ENCODE results near the gene TEX13D. TPM values are rescaled to one million over a fixed set of nuclear protein-coding genes. Genes with fewer than 3 reads are reported as not detected.
A peak's percentile ranks its signal among the peaks of the same experiment; 100 is the strongest.
"Not testable (repeated sequence)": the region's sequence is repeated elsewhere in the genome, so short reads cannot be mapped to it uniquely, and the experiment has no call there.

Gene TEX13D
- total RNA-seq, 1 experiment from 2014 or later: not detected

- peaks cover 12% of the 10 kb centered on the region for H3K4me1 ChIP-seq (ENCODE audit: insufficient read depth, low read length)
- peak; percentile 80 for DNase-seq
- peak overlapping the region; percentile 59 for H3K27ac ChIP-seq (ENCODE audit: low read length)
- no peak overlapping the region for H3K9ac ChIP-seq (ENCODE audit: low read length)
- H3K79me2 ChIP-seq (ENCODE audit: low read length): no peaks in the 10 kb centered on the region
- CTCF ChIA-PET: interaction anchor here (0.5 to 0.8 kb wide), 2 partner anchors 41 to 119 kb away, joined by 3 read pairs; no protein-coding TSS in a partner anchor
- ATAC-seq: peak; percentile 89
- intact Hi-C loops (cut with micrococcal nuclease): no loop called here
- no peak overlapping the region for H3K4me3 ChIP-seq (ENCODE audit: low read length)
- H3K4me2 ChIP-seq (ENCODE audit: low read length): no peak overlapping the region
- no peaks in the 10 kb centered on the region for H3K9me3 ChIP-seq (ENCODE audit: low read length)
- no peaks in the 10 kb centered on the region for H3K27me3 ChIP-seq (ENCODE audit: low read length)
- H3F3A ChIP-seq (ENCODE audit: low read length, unreplicated experiment): no peaks in the 10 kb centered on the region
- no TSS peak for BruUV-seq (replicated peaks)
- H3K36me3 ChIP-seq (ENCODE audit: low read depth, low read length): no peaks in the 10 kb centered on the region
- H4K20me1 ChIP-seq (ENCODE audit: low read length): no peaks in the 10 kb centered on the region
- POLR2A ChIA-PET (ENCODE audit: unreplicated experiment): no interaction called here
- peak overlapping the region; percentile 24; the same call in 1 of the 2 replicates for H2AFZ ChIP-seq (ENCODE audit: low read length)
- H3K9me2 ChIP-seq (replicated peaks; ENCODE audit: low read length): no peaks in the 10 kb centered on the region
- TF ChIP-seq EZH2phosphoT487 (IDR thresholded peaks at IDR 0.05; ENCODE audit: borderline replicate concordance, low read length) (no peak), CTCF (conservative IDR thresholded peaks at IDR 0.05; ENCODE audit: low read depth, low read length) (no peak), EZH2 (IDR thresholded peaks at IDR 0.05; ENCODE audit: low read length, unreplicated experiment) (no peak)
These were observed 3.7 kb upstream of the TEX13D start for GRCh38 chrX:124328765-124329164.

DNA sequence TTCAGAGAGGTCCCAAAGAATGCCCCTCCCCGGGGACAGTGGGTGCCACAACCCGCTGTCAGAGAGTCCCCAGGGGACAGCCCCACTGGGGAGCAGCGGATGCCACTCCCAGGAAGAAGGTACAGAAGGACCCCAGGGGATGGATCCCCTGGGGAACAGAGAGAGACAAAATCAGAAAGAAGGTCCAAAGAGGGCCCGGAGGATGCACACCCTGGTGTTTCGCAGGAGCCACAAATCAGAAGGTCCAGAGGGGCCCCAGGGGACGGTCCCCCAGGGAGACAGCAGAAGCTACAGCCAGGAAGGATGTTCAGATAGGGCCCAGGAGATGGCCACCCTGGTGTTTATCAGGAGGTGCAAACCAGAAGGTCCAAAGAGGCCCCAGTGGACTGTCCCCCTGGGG lies 1.4 kb downstream of the TEX13D start:
- ChIA-PET POLR2A (ENCODE audit: unreplicated experiment) (no interaction called here), CTCF (no interaction called here)
- Histone ChIP-seq H3K9ac (ENCODE audit: low read length) (no peak overlapping the region), H3K27ac (ENCODE audit: low read length) (no peak overlapping the region), H4K20me1 (ENCODE audit: low read length) (no peaks in the 10 kb centered on the region), H3K79me2 (ENCODE audit: low read length) (no peaks in the 10 kb centered on the region), H3K9me2 (replicated peaks; ENCODE audit: low read length) (no peaks in the 10 kb centered on the region), H3K4me1 (ENCODE audit: insufficient read depth, low read length) (peaks cover 6% of the 10 kb centered on the region), H3K27me3 (ENCODE audit: low read length) (no peaks in the 10 kb centered on the region), H3K9me3 (ENCODE audit: low read length) (no peaks in the 10 kb centered on the region), H3K4me3 (ENCODE audit: low read length) (no peak overlapping the region), H3K4me2 (ENCODE audit: low read length) (no peak overlapping the region), H3F3A (ENCODE audit: low read length, unreplicated experiment) (no peaks in the 10 kb centered on the region), H3K36me3 (ENCODE audit: low read depth, low read length) (no peaks in the 10 kb centered on the region), H2AFZ (ENCODE audit: low read length) (no peak overlapping the region)
- intact Hi-C loops (cut with micrococcal nuclease): no loop called here
- TF ChIP-seq EZH2 (IDR thresholded peaks at IDR 0.05; ENCODE audit: low read length, unreplicated experiment) (no peak), CTCF (conservative IDR thresholded peaks at IDR 0.05; ENCODE audit: low read depth, low read length) (no peak), EZH2phosphoT487 (IDR thresholded peaks at IDR 0.05; ENCODE audit: borderline replicate concordance, low read length) (no peak)
- ATAC-seq: no peak
- BruUV-seq (replicated peaks): no TSS peak
- no peak for DNase-seq

GRCh38 chrX:124334555-124334954 lies 2.1 kb downstream of the TEX13D start:
- CTCF ChIA-PET; BruUV-seq (replicated peaks); ATAC-seq: not testable (repeated sequence)

More at GRCh38 chrX:124334555-124334954, 2.1 kb downstream of the TEX13D start:
- H3K36me3 ChIP-seq (ENCODE audit: low read depth, low read length); POLR2A ChIA-PET (ENCODE audit: unreplicated experiment); H3K4me3 ChIP-seq (ENCODE audit: low read length); H3K9ac ChIP-seq (ENCODE audit: low read length); H3K4me1 ChIP-seq (ENCODE audit: insufficient read depth, low read length); H3F3A ChIP-seq (ENCODE audit: low read length, unreplicated experiment); H3K79me2 ChIP-seq (ENCODE audit: low read length); intact Hi-C loops (cut with micrococcal nuclease); H3K27ac ChIP-seq (ENCODE audit: low read length); H2AFZ ChIP-seq (ENCODE audit: low read length); H4K20me1 ChIP-seq (ENCODE audit: low read length); H3K9me2 ChIP-seq (replicated peaks; ENCODE audit: low read length); H3K9me3 ChIP-seq (ENCODE audit: low read length); DNase-seq; H3K27me3 ChIP-seq (ENCODE audit: low read length); H3K4me2 ChIP-seq (ENCODE audit: low read length): not testable (repeated sequence)

Measured in PC-3 (cell line).